ENCODE data around the gene CARHSP1.

Gene CARHSP1

DNA sequence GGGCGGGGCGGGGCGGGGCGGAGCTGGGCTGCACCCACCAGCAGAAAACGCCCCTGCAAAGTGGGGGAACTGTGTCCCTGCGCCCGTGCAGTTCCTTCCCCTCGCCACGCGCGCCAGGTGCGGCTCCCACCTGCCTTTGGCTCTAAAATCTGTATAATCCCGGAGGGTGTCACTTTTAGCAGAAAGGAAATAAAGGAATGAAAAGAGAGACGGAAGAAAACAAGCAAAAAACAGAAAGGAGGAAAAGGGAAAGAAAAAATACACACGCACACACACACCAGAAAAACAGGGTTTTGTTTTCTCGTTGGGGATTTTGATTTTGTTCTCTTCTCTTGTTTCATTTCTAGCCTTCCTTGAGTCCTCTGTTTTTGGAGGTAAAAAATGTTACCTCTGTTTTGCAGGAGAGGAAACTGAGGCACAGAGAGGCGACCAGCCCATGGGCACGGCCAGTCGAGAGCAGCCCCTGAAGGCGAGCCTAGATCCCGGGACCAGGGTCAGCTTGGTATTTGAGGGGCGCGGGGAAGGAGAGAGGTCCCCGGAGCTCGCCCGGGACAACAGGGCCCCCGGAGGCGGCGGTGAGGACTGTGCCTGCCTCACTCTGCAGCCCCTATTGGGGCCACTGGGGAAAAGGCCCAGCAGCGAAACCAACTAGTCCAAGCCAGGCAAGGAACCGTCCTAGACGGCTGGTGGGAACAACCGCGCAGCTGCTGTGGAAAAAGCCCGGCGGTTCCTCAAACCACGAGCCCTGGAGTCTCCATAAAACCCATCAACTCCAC lies 594 bp upstream of the CARHSP1 start:
- Histone ChIP-seq H3K4me3 (ENCODE audit: low read depth, low read length) (peak overlapping the region; percentile 50), H3K27ac (no peak overlapping the region), H3K79me2 (no peaks in the 10 kb centered on the region), H3K9ac (no peak overlapping the region), H3K36me3 (ENCODE audit: control insufficient read depth, insufficient read depth, low read length) (no peaks in the 10 kb centered on the region), H3K4me2 (ENCODE audit: low read length) (peak overlapping the region; percentile 89), H3K4me1 (peaks cover 7% of the 10 kb centered on the region), H3K9me3 (ENCODE audit: control insufficient read depth, low read length) (no peaks in the 10 kb centered on the region), H2AFZ (peak overlapping the region; percentile 68), H3K27me3 (ENCODE audit: control insufficient read depth, insufficient read depth, low read length) (no peaks in the 10 kb centered on the region)
- TF ChIP-seq, protein P1, sequence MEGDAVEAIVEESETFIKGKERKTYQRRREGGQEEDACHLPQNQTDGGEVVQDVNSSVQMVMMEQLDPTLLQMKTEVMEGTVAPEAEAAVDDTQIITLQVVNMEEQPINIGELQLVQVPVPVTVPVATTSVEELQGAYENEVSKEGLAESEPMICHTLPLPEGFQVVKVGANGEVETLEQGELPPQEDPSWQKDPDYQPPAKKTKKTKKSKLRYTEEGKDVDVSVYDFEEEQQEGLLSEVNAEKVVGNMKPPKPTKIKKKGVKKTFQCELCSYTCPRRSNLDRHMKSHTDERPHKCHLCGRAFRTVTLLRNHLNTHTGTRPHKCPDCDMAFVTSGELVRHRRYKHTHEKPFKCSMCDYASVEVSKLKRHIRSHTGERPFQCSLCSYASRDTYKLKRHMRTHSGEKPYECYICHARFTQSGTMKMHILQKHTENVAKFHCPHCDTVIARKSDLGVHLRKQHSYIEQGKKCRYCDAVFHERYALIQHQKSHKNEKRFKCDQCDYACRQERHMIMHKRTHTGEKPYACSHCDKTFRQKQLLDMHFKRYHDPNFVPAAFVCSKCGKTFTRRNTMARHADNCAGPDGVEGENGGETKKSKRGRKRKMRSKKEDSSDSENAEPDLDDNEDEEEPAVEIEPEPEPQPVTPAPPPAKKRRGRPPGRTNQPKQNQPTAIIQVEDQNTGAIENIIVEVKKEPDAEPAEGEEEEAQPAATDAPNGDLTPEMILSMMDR (IDR thresholded peaks at IDR 0.05), result no peak

DNA sequence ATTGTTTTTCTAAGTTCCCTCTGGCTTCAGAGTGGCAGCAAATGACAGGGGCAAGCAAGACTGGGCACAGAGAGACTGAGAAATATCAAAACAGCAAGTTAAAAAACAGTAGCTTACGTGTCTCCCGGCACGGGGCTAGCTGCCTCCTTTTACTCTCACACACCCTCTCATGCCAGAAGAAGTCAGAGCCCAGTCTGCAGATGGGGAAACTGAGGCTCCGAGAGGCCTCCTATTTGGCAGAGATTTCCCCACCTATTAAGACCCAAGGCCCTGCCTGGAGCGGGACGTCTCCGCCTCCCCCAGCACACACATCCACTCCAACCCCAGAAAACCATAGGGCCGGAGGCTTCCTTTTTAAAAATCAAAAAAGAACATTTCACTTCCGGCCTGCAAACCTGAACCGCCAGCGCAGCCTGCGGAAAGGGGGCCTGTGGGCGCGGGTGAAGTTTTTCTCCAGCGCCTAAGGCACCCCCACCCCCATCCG lies 832 bp downstream of the CARHSP1 start:
- Histone ChIP-seq H3K36me3 (ENCODE audit: control insufficient read depth, insufficient read depth, low read length) (no peaks in the 10 kb centered on the region), H3K4me2 (ENCODE audit: low read length) (peak overlapping the region; percentile 88), H3K4me3 (ENCODE audit: low read depth, low read length) (peak overlapping the region; percentile 79), H3K4me1 (peaks cover 7% of the 10 kb centered on the region), H3K27ac (peak overlapping the region; percentile 7), H3K27me3 (ENCODE audit: control insufficient read depth, insufficient read depth, low read length) (no peaks in the 10 kb centered on the region), H2AFZ (peak overlapping the region; percentile 87), H3K9ac (no peak overlapping the region), H3K9me3 (ENCODE audit: control insufficient read depth, low read length) (no peaks in the 10 kb centered on the region), H3K79me2 (no peaks in the 10 kb centered on the region)
- TF ChIP-seq, protein P1 (IDR thresholded peaks at IDR 0.05), result no peak

DNA sequence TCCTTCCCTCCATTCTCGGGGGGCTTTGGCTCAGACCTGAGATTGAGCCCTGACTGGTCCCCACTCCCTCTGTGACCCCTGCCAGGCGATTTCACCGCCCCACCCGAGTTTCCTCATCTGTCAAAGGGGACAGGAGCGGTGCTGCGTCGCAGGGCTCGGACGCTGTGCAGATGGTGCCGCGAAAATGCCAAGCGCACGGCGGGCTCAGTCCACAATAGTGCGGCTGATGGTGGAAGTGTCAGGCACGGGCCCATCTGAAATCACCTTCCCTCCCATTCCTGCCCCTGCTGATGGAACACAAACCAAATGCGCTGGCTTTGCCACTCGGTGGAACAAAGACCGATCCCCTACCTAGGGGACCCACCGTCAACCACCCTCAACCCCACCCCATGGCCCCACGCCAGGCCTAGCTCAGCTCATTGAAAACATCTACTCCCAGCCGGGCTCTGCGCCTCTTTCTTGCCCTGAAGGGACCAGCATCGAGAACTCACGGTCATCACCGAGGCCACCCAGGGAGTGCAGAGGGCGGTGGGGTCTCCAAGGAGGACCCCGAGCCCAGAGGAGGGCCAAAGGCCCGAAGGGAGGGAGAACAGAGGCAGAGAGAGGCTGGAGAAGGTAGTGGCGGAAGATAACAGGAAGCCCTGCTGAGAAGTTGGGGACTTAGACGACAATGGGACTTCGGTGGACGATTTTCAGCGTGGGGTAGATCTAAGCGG lies 1.4 kb downstream of the CARHSP1 start:
- peak overlapping the region; percentile 87 for H2AFZ ChIP-seq
- no peaks in the 10 kb centered on the region for H3K9me3 ChIP-seq (ENCODE audit: control insufficient read depth, low read length)
- H3K9ac ChIP-seq, result no peak overlapping the region
- no peaks in the 10 kb centered on the region for H3K36me3 ChIP-seq (ENCODE audit: control insufficient read depth, insufficient read depth, low read length)
- H3K79me2 ChIP-seq, result peaks cover 1% of the 10 kb centered on the region
- H3K4me2 ChIP-seq (ENCODE audit: low read length), result peak overlapping the region; percentile 88
- peak overlapping the region; percentile 79 for H3K4me3 ChIP-seq (ENCODE audit: low read depth, low read length)
- H3K27ac ChIP-seq, result peak overlapping the region; percentile 7
- no peaks in the 10 kb centered on the region for H3K27me3 ChIP-seq (ENCODE audit: control insufficient read depth, insufficient read depth, low read length)
- H3K4me1 ChIP-seq, result peaks cover 7% of the 10 kb centered on the region
- TF ChIP-seq, protein P1 (IDR thresholded peaks at IDR 0.05), result no peak

DNA sequence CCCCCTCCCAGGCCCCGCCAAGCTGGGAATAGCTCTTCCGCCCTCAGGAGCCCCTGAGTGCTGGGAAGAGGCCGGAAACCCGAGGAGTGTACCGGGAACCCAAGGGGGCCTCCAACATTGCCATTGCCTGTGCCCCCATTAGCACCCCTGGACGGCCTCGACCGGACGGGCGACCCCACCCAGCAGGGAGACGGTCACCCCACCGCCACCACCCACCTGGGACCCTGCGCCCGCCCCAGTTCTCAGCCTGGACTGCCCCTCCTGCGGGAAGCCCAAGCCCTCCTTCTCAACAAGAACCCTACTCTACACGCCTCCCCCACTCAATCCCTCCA lies 2.0 kb downstream of the CARHSP1 start:
- Histone ChIP-seq H3K27ac (peak overlapping the region; percentile 7), H3K27me3 (ENCODE audit: control insufficient read depth, insufficient read depth, low read length) (no peaks in the 10 kb centered on the region), H3K4me1 (peaks cover 7% of the 10 kb centered on the region), H3K9ac (no peak overlapping the region), H3K36me3 (ENCODE audit: control insufficient read depth, insufficient read depth, low read length) (no peaks in the 10 kb centered on the region), H3K4me2 (ENCODE audit: low read length) (peak overlapping the region; percentile 88), H3K9me3 (ENCODE audit: control insufficient read depth, low read length) (no peaks in the 10 kb centered on the region), H3K4me3 (ENCODE audit: low read depth, low read length) (no peak overlapping the region), H3K79me2 (peaks cover 4% of the 10 kb centered on the region), H2AFZ (peak overlapping the region; percentile 87)
- TF ChIP-seq, protein P1 (IDR thresholded peaks at IDR 0.05), result no peak
